PC-3 (cell line): Measurements from ENCODE around the gene CACNA1I.

Experiments used
- EZH2 ChIP-seq: fragments of 300-600 bp; sonication (generic); IDR thresholded peaks from one replicate; pipeline ENCODE4 v1.6.1; 2017; ENCODE audit warnings: antibody characterized with exemption, mild to moderate bottlenecking, low read length; ENCODE audit not compliant: unreplicated experiment
- EZH2phosphoT487 ChIP-seq: fragments of 300-600 bp; sonication (generic); IDR thresholded peaks from 2 replicates; pipeline ENCODE4 v1.6.1; 2018; ENCODE audit warnings: mild to moderate bottlenecking, antibody characterized with exemption, low read length, borderline replicate concordance
- TF ChIP-seq, protein P1 (sequence below): fragments of 300-600 bp; sonication (generic); conservative IDR thresholded peaks from 2 replicates; pipeline ENCODE4 v1.5.1; 2017; ENCODE audit warnings: antibody characterized with exemption, low read depth, mild to moderate bottlenecking, low read length

DNA sequence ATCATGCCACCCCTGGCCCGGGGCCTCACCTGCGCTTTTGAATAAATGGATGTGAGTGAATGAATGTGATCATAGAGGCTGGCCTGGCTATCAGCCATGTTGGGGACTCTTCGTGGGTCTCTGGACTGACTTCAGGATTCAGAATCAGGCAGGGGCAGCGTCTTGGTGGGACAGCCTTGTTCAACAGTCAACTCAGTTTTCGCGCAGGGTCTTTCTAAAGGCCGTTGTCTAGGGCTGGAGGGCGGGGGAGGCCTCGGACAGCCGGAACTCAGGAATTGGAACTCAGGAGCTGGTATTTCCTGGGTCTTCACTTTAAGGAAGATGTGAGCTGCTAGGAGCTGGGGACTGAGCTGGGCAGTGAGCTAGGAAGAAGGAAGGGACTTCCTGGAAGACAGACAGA, 146.0 kb downstream of the CACNA1I start:
- no peak for TF ChIP-seq EZH2phosphoT487
- TF ChIP-seq, protein P1, sequence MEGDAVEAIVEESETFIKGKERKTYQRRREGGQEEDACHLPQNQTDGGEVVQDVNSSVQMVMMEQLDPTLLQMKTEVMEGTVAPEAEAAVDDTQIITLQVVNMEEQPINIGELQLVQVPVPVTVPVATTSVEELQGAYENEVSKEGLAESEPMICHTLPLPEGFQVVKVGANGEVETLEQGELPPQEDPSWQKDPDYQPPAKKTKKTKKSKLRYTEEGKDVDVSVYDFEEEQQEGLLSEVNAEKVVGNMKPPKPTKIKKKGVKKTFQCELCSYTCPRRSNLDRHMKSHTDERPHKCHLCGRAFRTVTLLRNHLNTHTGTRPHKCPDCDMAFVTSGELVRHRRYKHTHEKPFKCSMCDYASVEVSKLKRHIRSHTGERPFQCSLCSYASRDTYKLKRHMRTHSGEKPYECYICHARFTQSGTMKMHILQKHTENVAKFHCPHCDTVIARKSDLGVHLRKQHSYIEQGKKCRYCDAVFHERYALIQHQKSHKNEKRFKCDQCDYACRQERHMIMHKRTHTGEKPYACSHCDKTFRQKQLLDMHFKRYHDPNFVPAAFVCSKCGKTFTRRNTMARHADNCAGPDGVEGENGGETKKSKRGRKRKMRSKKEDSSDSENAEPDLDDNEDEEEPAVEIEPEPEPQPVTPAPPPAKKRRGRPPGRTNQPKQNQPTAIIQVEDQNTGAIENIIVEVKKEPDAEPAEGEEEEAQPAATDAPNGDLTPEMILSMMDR = no peak
- no peak for TF ChIP-seq EZH2
